GM12891 (cell line): ENCODE measurements around the gene LIPN.

Source experiments
- POLR2A ChIP-seq: IDR thresholded peaks from 2 replicates; pipeline ENCODE4 v1.6.1; 2011; ENCODE audit warnings: low read depth, low read length, control low read depth
- POLR2AphosphoS5 ChIP-seq: IDR thresholded peaks from 2 replicates; pipeline ENCODE4 v1.6.1; 2011; ENCODE audit warnings: low read depth, low read length, control low read depth
- TAF1 ChIP-seq: IDR thresholded peaks from 2 replicates; pipeline ENCODE4 v1.6.1; 2011; ENCODE audit warnings: low read depth, low read length, control low read depth

DNA sequence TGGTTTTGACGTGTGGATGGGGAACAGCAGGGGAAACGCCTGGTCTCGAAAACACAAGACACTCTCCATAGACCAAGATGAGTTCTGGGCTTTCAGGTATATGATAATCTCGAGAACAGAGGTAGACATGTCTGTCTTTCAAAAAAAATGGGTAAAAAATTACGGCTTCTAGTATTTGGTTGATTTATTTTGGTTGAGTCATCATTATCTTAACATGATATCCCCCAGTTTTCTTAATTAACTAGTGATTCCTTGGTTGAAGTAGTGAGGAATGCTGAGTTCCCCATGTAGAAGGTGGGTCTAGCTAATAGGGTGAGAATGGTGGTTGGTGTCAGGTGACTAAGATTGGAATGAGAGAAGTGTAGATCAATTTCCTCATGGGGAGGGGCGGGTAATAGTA is 53.4 kb downstream of the LIPN start:
- no peak for TF ChIP-seq POLR2AphosphoS5
- TF ChIP-seq POLR2A: no peak
- no peak for TF ChIP-seq TAF1
